ENCODE measurements around the gene SLC44A5. TPM values are rescaled to one million over a fixed set of nuclear protein-coding genes. Genes with fewer than 3 reads are reported as not detected.
"Not testable (repeated sequence)": the region's sequence is repeated elsewhere in the genome, so short reads cannot be mapped to it uniquely, and the experiment has no call there.

SLC44A5 gene
- total RNA-seq, 2 experiments from 2014 or later: 0.34 to 0.40 TPM

DNA sequence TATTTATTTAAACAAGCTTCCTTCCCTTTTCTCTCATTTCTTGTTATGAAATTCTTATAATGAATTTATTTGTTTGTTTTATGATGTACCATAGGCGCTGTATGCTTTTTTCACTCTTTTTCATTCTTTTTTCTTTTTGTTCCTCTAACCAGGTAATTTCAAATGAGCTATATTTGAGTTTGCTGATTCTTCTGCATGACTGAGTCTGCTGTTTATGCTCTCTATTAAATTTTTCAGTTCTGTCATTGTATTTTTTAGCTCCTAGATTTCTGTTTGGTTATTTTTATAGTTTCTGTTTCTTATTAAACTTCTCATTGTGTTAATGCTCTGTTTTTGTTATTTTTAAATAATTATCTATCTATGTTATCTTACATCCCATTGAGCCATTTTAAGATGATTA lies 244.3 kb downstream of the SLC44A5 start:
- no peak for DNase-seq
- Mint-ChIP-seq H3K27me3 (no peaks in the 10 kb centered on the region), H3K4me3 (no peak overlapping the region), H3K36me3 (no peaks in the 10 kb centered on the region), H3K27ac (no peak overlapping the region), H3K4me1 (ENCODE audit: low read depth) (no peaks in the 10 kb centered on the region), H3K9me3 (peaks cover 33% of the 10 kb centered on the region)
- CTCF ChIA-PET: no interaction called here
- intact Hi-C loops (cut with micrococcal nuclease): no loop called here
- POLR2A ChIA-PET: no interaction called here

DNA sequence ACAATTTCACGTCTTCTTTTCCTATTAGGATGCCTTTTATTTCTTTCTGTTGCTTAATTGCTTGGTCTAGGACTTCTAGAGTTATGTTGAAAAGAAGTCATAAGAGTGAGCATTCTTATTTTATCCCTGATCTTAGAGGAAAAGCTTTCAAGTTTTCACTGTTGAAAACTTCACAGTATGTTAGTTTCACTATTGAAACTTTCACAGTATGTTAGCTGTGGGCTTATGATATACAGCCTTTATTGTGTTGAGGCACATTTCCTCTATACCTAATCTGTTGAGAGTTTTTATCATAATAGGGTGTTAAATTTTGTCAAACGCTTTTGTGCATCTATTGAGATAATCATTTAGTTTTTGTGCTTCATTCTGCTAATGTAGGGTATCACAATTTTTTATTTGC lies 249.7 kb downstream of the SLC44A5 start:
- Mint-ChIP-seq H3K4me1 (ENCODE audit: low read depth) (no peaks in the 10 kb centered on the region), H3K27me3 (no peaks in the 10 kb centered on the region), H3K9me3 (peaks cover 26% of the 10 kb centered on the region), H3K4me3 (no peak overlapping the region), H3K36me3 (no peaks in the 10 kb centered on the region), H3K27ac (no peak overlapping the region)
- DNase-seq: no peak
- ChIA-PET POLR2A (no interaction called here), CTCF (no interaction called here)
- intact Hi-C loops (cut with micrococcal nuclease): no loop called here

DNA sequence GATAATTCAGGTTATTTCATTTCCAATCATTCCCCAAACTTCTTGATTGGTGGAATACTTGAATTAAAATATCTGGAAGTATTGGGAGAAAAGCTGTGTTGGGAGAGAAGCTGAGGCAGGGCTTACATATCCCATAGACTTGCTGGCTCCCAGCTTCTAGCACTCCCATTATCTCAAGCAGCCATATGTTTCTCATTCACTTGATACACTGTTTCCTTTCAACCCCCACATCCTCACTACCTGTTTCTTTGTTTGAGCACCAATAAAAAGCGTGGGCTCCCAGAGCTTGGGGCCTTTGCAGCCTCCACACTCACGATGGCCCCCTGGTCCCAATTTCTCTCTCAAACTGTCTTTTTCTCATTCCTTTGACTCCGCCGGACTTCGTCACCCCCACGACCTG lies 256.6 kb downstream of the SLC44A5 start:
- H3K27ac Mint-ChIP-seq; H3K9me3 Mint-ChIP-seq; H3K4me3 Mint-ChIP-seq; H3K36me3 Mint-ChIP-seq; DNase-seq; POLR2A ChIA-PET; CTCF ChIA-PET; H3K27me3 Mint-ChIP-seq; intact Hi-C loops (cut with micrococcal nuclease); H3K4me1 Mint-ChIP-seq (ENCODE audit: low read depth): not testable (repeated sequence)

DNA sequence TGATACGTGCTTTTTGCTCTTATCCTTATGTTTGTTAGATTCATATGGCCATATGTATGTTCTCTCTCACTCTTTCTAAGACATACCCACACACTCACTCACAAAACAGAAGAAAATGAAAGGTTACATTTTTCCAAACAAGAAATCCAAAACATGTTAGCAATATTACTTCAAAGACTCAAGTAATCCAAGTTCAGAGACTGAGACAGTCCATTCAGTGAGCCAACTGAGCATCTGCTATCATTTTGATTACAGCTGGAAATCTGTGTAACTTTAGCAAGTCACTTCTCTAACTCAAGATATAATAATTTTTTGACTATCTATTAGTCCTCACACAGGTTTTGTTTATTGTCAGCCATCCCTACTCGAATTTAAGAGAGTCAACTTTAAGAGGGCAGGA lies 257.9 kb downstream of the SLC44A5 start:
- Mint-ChIP-seq H3K27ac (no peak overlapping the region), H3K4me3 (no peak overlapping the region), H3K9me3 (no peaks in the 10 kb centered on the region), H3K36me3 (no peaks in the 10 kb centered on the region), H3K4me1 (ENCODE audit: low read depth) (no peaks in the 10 kb centered on the region), H3K27me3 (no peaks in the 10 kb centered on the region)
- CTCF ChIA-PET: no interaction called here
- intact Hi-C loops (cut with micrococcal nuclease): no loop called here
- POLR2A ChIA-PET: no interaction called here
- no peak for DNase-seq

DNA sequence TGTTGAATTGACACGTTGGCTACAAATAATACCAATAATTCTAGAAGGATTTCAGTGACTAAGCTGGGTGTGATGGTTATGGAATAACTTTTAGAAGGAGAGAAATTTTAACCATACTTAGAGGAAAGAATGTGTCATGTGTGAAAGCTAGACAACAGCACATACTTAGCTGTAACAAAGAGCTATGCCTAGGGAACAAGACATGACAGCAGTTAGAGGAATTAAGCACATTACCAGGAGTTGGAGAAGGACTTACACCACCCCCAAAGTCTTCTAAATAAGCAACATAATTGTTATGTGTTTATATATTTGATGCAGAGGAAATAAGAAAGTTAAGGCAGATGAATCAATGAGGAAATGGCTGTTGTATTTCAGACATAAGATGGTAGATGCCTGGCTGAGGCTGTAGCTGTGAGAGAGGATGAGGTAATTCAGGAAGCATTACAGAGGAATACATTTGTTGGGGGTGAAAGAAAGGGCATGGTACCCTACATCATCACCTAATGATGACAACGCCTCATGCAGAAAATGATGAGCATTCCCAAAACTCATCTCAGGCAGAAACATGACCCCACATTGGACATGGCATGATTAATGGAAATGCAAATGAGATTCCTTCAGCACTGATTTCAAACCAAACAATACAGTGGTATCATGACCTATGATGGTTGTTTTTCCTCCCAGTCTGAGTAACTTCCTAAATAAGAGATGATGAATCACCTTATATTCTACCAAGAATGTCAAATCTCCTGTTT lies 265.2 kb downstream of the SLC44A5 start:
- no peak for DNase-seq
- intact Hi-C loops (cut with micrococcal nuclease): no loop called here
- CTCF ChIA-PET: no interaction called here
- Mint-ChIP-seq H3K27ac (no peak overlapping the region), H3K4me3 (no peak overlapping the region), H3K36me3 (no peaks in the 10 kb centered on the region), H3K9me3 (no peaks in the 10 kb centered on the region), H3K27me3 (no peaks in the 10 kb centered on the region), H3K4me1 (ENCODE audit: low read depth) (peaks cover 4% of the 10 kb centered on the region)
- POLR2A ChIA-PET: no interaction called here

DNA sequence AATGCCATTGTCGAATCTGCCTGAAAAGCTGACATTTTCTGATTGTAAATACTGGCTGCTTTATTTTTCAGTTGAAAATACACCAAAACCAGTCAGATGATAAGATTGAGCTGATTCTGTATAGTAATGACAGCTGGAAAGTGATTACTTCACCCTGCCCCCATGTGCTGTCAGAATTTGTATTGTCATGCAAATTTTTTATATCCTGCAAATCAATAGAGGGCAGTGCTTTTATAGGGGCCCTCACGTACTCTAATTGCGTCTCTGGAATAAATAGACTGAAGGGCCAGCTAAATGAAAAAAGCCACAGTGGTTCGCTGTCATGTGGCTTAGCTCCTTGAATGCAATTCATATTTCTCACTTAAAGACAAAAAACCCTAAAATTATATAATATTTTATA lies 268.1 kb downstream of the SLC44A5 start:
- no peaks in the 10 kb centered on the region for H3K36me3 Mint-ChIP-seq
- H3K4me1 Mint-ChIP-seq (ENCODE audit: low read depth): peaks cover 4% of the 10 kb centered on the region
- H3K4me3 Mint-ChIP-seq: no peak overlapping the region
- no peaks in the 10 kb centered on the region for H3K9me3 Mint-ChIP-seq
- intact Hi-C loops (cut with micrococcal nuclease): no loop called here
- H3K27me3 Mint-ChIP-seq: no peaks in the 10 kb centered on the region
- ChIA-PET CTCF (no interaction called here), POLR2A (no interaction called here)
- no peak for DNase-seq
- no peak overlapping the region for H3K27ac Mint-ChIP-seq

DNA sequence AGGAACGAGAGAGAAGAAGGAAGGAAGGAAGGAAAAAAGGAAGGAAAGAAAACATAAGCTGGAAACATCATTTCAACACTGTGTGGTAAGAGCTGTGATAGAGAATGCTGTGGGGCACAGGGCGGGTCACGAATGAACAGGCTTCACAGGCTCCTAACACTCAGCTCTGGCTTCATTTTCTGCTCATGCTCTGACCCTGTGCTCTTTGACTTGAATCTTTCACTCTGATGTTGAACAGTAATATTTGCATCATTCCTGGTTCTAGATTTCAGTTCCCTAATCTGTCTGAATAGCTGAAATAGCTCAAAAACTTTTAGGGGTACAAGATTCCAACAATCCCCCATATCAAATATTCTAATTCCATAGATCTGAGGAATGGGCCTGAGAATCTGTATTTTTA lies 269.4 kb downstream of the SLC44A5 start:
- Mint-ChIP-seq H3K36me3 (no peaks in the 10 kb centered on the region), H3K4me3 (no peak overlapping the region), H3K27me3 (no peaks in the 10 kb centered on the region), H3K9me3 (no peaks in the 10 kb centered on the region), H3K27ac (no peak overlapping the region), H3K4me1 (ENCODE audit: low read depth) (peaks cover 4% of the 10 kb centered on the region)
- intact Hi-C loops (cut with micrococcal nuclease): no loop called here
- CTCF ChIA-PET: no interaction called here
- DNase-seq: no peak
- POLR2A ChIA-PET: no interaction called here

DNA sequence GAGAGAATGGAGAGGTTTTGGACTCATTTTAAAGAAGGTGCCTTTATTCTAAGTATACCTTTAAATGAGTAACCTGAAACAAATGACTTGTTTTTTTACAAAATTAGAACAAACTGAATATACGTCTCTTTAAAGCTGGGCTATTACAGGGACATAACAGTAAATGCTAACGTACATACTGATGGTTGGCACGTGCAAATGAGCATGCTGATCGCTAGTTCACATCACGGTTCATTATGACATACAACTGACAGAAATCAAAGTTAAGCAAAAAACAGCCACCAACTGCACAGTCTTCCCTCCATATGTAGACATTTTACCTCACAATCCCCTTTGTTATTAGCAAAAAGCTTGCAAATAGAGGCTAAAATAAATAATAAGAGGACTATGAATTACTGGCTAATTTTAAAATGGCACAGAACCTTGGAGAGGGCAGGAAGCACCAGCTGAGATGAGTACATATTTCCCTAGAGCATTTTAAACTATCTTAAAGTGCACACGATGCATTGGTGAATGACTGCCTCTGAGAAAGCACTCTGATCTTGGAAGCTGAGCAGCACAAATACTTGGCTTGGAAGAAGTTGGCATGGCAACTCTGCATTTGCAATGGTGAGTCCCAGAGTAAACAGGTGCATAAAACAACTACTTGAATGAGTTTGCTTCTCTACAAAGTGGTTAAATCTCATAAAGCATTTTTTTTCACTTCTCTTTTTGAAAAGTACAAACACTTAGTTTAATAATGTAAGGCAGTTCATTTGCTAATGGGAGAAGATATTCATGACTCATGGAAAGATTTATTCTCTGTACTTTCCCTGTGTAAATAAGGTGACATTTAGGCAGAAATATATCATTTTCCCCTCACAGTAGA lies 272.1 kb downstream of the SLC44A5 start:
- POLR2A ChIA-PET: no interaction called here
- Mint-ChIP-seq H3K4me1 (ENCODE audit: low read depth) (no peaks in the 10 kb centered on the region), H3K27me3 (no peaks in the 10 kb centered on the region), H3K27ac (no peak overlapping the region), H3K9me3 (no peaks in the 10 kb centered on the region), H3K4me3 (no peak overlapping the region), H3K36me3 (no peaks in the 10 kb centered on the region)
- DNase-seq: no peak
- intact Hi-C loops (cut with micrococcal nuclease): no loop called here
- CTCF ChIA-PET: no interaction called here

DNA sequence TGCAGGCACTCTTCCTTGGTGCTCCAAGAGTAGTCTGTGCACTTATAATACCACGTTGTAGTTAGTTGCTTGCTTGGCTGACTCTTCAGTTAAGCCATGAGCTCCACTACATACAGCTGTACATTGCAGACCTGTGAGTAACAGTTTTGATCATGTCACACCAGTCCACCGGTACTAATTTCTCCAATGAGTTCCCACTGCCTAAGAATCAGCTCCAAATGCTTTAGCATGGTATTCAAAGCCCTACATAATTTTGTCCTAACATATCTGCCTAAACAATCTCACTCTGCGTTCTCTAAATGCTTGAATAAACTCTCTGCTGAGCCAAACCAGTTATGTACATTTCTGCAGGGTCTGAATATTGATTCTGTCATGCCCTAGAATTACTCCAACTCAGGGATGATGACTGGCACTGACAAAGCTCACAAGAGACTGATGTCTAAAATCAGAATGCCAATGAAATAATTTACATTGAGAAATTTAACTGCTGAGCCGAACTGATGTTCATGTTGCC lies 276.0 kb downstream of the SLC44A5 start:
- Mint-ChIP-seq H3K4me1 (ENCODE audit: low read depth) (no peaks in the 10 kb centered on the region), H3K27me3 (no peaks in the 10 kb centered on the region), H3K36me3 (no peaks in the 10 kb centered on the region), H3K4me3 (no peak overlapping the region), H3K9me3 (no peaks in the 10 kb centered on the region), H3K27ac (no peak overlapping the region)
- DNase-seq: no peak
- intact Hi-C loops (cut with micrococcal nuclease): no loop called here
- ChIA-PET POLR2A (no interaction called here), CTCF (no interaction called here)

DNA sequence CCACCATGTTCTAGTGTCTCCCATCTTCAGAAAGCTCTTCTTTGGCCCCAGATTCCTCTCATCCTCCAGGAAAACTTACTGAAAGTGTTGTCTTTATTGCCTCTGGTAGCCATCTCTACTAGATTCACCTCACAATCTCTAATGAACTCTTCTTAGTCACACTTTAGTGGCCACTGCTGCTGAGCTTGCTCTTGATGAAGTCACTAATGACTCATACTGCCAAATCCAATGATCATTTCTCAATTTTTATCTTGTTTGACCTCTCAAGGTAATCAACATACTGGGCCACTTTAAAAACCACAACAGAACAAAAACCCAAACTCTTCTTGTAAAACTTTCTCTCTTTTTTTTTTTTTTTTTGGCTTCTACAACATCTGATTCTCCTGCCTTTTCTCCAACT lies 280.3 kb downstream of the SLC44A5 start:
- intact Hi-C loops (cut with micrococcal nuclease): no loop called here
- CTCF ChIA-PET: no interaction called here
- no peaks in the 10 kb centered on the region for H3K27me3 Mint-ChIP-seq
- DNase-seq: no peak
- POLR2A ChIA-PET: no interaction called here
- H3K4me1 Mint-ChIP-seq (ENCODE audit: low read depth): no peaks in the 10 kb centered on the region
- no peaks in the 10 kb centered on the region for H3K9me3 Mint-ChIP-seq
- no peak overlapping the region for H3K4me3 Mint-ChIP-seq
- no peaks in the 10 kb centered on the region for H3K36me3 Mint-ChIP-seq
- no peak overlapping the region for H3K27ac Mint-ChIP-seq

DNA sequence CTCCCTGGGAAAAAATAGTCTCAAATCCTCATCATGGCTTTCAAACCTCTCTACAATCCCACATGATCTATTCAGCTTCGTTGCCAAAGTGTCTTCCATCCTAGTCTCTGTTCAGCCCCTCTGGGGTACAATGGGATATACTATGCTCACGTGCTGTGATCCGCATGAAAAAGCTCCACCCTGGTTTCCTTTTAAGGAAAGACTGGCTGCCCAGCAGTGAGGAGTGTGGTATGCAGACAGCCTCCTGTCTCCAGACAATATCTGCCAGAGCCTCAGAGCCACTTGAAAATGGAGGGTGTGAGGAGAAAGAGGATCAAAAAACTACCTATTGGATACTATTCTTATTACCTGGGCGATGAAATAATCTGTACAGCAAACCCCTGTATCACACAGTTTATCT lies 282.2 kb downstream of the SLC44A5 start:
- H3K4me1 Mint-ChIP-seq (ENCODE audit: low read depth): no peaks in the 10 kb centered on the region
- no peaks in the 10 kb centered on the region for H3K36me3 Mint-ChIP-seq
- DNase-seq: no peak
- CTCF ChIA-PET: no interaction called here
- intact Hi-C loops (cut with micrococcal nuclease): no loop called here
- no peaks in the 10 kb centered on the region for H3K27me3 Mint-ChIP-seq
- no peak overlapping the region for H3K27ac Mint-ChIP-seq
- H3K4me3 Mint-ChIP-seq: no peak overlapping the region
- POLR2A ChIA-PET: no interaction called here
- H3K9me3 Mint-ChIP-seq: no peaks in the 10 kb centered on the region

DNA sequence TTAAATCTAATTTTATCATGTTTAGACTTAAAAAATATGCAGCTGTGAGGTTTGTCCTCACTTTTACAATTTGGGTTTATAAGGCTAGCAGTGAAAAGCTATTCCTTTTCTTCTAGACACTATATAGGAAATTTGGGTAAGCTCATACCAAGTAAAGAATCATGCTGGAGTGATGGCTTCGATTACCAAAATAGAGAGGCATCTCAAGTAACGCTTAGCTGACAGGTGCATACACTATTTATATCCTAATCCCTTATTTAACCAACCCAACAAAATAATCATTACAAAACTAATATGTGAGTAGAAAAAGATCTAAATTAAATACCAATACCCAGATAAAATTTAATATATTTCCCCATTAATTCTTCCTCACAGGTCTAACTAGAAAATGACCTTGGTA lies 283.5 kb downstream of the SLC44A5 start:
- H3K36me3 Mint-ChIP-seq: no peaks in the 10 kb centered on the region
- no peaks in the 10 kb centered on the region for H3K4me1 Mint-ChIP-seq (ENCODE audit: low read depth)
- intact Hi-C loops (cut with micrococcal nuclease): no loop called here
- CTCF ChIA-PET: no interaction called here
- no peak overlapping the region for H3K4me3 Mint-ChIP-seq
- no peaks in the 10 kb centered on the region for H3K9me3 Mint-ChIP-seq
- POLR2A ChIA-PET: no interaction called here
- no peak for DNase-seq
- no peaks in the 10 kb centered on the region for H3K27me3 Mint-ChIP-seq
- H3K27ac Mint-ChIP-seq: no peak overlapping the region

DNA sequence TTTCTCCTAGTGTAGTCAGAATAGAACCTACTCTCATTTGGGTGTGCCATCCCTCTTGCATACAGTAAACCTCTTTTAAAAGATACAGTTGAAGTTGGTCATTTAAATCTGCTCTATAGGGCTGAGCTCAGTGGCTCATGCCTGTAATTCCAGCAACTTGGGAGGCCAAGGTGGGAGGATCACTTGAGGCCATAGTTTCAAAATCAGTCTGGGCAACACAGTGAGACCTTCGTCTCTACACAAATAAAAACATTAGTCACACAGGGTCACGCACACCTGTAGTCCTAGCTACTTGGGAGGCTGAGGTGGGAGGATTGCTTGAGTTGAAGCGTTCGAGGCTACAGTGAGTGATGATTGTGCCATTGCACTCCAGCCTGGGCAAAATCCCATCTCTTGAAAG lies 292.9 kb downstream of the SLC44A5 start:
- Mint-ChIP-seq H3K4me3 (no peak overlapping the region), H3K9me3 (no peaks in the 10 kb centered on the region), H3K4me1 (ENCODE audit: low read depth) (no peaks in the 10 kb centered on the region), H3K27me3 (no peaks in the 10 kb centered on the region), H3K27ac (no peak overlapping the region), H3K36me3 (no peaks in the 10 kb centered on the region)
- POLR2A ChIA-PET: no interaction called here
- DNase-seq: no peak
- intact Hi-C loops (cut with micrococcal nuclease): no loop called here
- CTCF ChIA-PET: no interaction called here
